ENCODE results near the gene OSER1. TPM values are rescaled to one million over a fixed set of nuclear protein-coding genes. Genes with fewer than 3 reads are reported as not detected.
"Not testable (repeated sequence)": the region's sequence is repeated elsewhere in the genome, so short reads cannot be mapped to it uniquely, and the experiment has no call there.

OSER1 gene
- total RNA-seq, 1 experiment from 2014 or later: 35.7 TPM

GRCh38 chr20:44241796-44242195 lies 31.2 kb upstream of the OSER1 start:
- H3K36me3 Mint-ChIP-seq (ENCODE audit: insufficient read depth in 1 of 3, low read depth in 3 of 3): peaks cover 0 to 7% (median 0%) of the 10 kb centered on the region in 3 experiments; a peak in 1 of 7 replicates
- Histone ChIP-seq H3K9ac (ENCODE audit: extremely low read depth, insufficient read length, low read length) (no peak overlapping the region), H3K23ac (ENCODE audit: insufficient read length, low read depth, low read length) (no peak overlapping the region), H3K79me2 (ENCODE audit: insufficient read depth, low read length) (no peaks in the 10 kb centered on the region), H3K4me2 (ENCODE audit: insufficient read depth, insufficient read length, low read length) (no peak overlapping the region), H2BK12ac (ENCODE audit: insufficient read length, low read depth, low read length) (no peak overlapping the region), H3T11ph (ENCODE audit: low read length) (no peak overlapping the region), H3K9me3 (ENCODE audit: control insufficient read depth, low read depth, low read length) (no peaks in the 10 kb centered on the region), H2BK5ac (ENCODE audit: insufficient read length, low read length) (no peak overlapping the region), H2BK20ac (ENCODE audit: low read depth, low read length, poor library complexity, severe bottlenecking) (no peak overlapping the region), H3K27me3 (ENCODE audit: insufficient read depth, low read length) (no peaks in the 10 kb centered on the region), H4K8ac (replicated peaks; ENCODE audit: insufficient read length, low read depth, low read length) (no peak overlapping the region), H3K18ac (ENCODE audit: insufficient read length, low read depth, low read length) (no peak overlapping the region), H3K4me1 (ENCODE audit: insufficient read depth, low read length) (no peaks in the 10 kb centered on the region), H3K27ac (ENCODE audit: insufficient read length, low read depth, low read length) (no peak overlapping the region), H3K4ac (ENCODE audit: low read depth, low read length) (no peak overlapping the region), H2AK5ac (ENCODE audit: insufficient read length, low read length) (no peak overlapping the region), H4K91ac (ENCODE audit: insufficient read length, low read depth, low read length) (no peak overlapping the region), H3K14ac (ENCODE audit: insufficient read depth, low read length) (no peak overlapping the region), H4K5ac (ENCODE audit: insufficient read length, low read depth, low read length) (no peak overlapping the region), H3K79me1 (ENCODE audit: insufficient read depth, low read depth, low read length, poor library complexity, severe bottlenecking) (no peaks in the 10 kb centered on the region), H3K23me2 (ENCODE audit: insufficient read length, low read depth, low read length, poor library complexity, severe bottlenecking) (no peaks in the 10 kb centered on the region), H2BK15ac (ENCODE audit: low read depth, low read length) (no peak overlapping the region), H4K20me1 (ENCODE audit: control insufficient read depth, insufficient read depth, insufficient read length) (no peaks in the 10 kb centered on the region), H3K56ac (ENCODE audit: insufficient read length, low read depth, low read length) (no peak overlapping the region), H2BK120ac (ENCODE audit: low read depth, low read length, poor library complexity, severe bottlenecking) (no peak overlapping the region), H2AFZ (ENCODE audit: low read length) (no peak overlapping the region)
- peak overlapping the region in 1 of 3 experiments; percentile 21; a peak in 1 of 7 replicates for H3K27ac Mint-ChIP-seq
- no CpG with 5 or more reads among the region's 2 CpGs for WGBS (ENCODE audit: extremely low coverage, insufficient read length, low lambda C conversion rate)
- peaks cover 6 to 14% of the 10 kb centered on the region in 2 experiments; a peak in 2 of 4 replicates for H3K4me1 Mint-ChIP-seq
- H3K4me3 Mint-ChIP-seq: no peak overlapping the region
- H3K9me3 Mint-ChIP-seq: peaks cover 0 to 6% of the 10 kb centered on the region in 2 experiments; a peak in 2 of 5 replicates
- DNase-seq: no peak
- no peak for TF ChIP-seq CTCF (conservative IDR thresholded peaks at IDR 0.05)
- peaks cover 19% of the 10 kb centered on the region for H3K27me3 Mint-ChIP-seq (ENCODE audit: low read depth)

- not testable (repeated sequence) for H3K79me2 ChIP-seq (ENCODE audit: insufficient read depth, low read length); H3K56ac ChIP-seq (ENCODE audit: insufficient read length, low read depth, low read length); H3K4ac ChIP-seq (ENCODE audit: low read depth, low read length); H4K20me1 ChIP-seq (ENCODE audit: control insufficient read depth, insufficient read depth, insufficient read length); H3K9me3 ChIP-seq (ENCODE audit: control insufficient read depth, low read depth, low read length); H2BK15ac ChIP-seq (ENCODE audit: low read depth, low read length); H3K18ac ChIP-seq (ENCODE audit: insufficient read length, low read depth, low read length); H3K4me3 Mint-ChIP-seq; H4K8ac ChIP-seq (replicated peaks; ENCODE audit: insufficient read length, low read depth, low read length); H3K27me3 ChIP-seq (ENCODE audit: insufficient read depth, low read length); H3K4me1 ChIP-seq (ENCODE audit: insufficient read depth, low read length); DNase-seq; H4K5ac ChIP-seq (ENCODE audit: insufficient read length, low read depth, low read length); H3K27me3 Mint-ChIP-seq (ENCODE audit: low read depth); H2BK120ac ChIP-seq (ENCODE audit: low read depth, low read length, poor library complexity, severe bottlenecking); H2BK5ac ChIP-seq (ENCODE audit: insufficient read length, low read length); H3K4me2 ChIP-seq (ENCODE audit: insufficient read depth, insufficient read length, low read length); H3K36me3 Mint-ChIP-seq (ENCODE audit: insufficient read depth in 1 of 3, low read depth in 3 of 3); H3K27ac Mint-ChIP-seq; H3K27ac ChIP-seq (ENCODE audit: insufficient read length, low read depth, low read length); H3T11ph ChIP-seq (ENCODE audit: low read length); H2BK20ac ChIP-seq (ENCODE audit: low read depth, low read length, poor library complexity, severe bottlenecking); H4K91ac ChIP-seq (ENCODE audit: insufficient read length, low read depth, low read length); H3K9me3 Mint-ChIP-seq; H2AFZ ChIP-seq (ENCODE audit: low read length); H3K79me1 ChIP-seq (ENCODE audit: insufficient read depth, low read depth, low read length, poor library complexity, severe bottlenecking); H3K23me2 ChIP-seq (ENCODE audit: insufficient read length, low read depth, low read length, poor library complexity, severe bottlenecking); H3K23ac ChIP-seq (ENCODE audit: insufficient read length, low read depth, low read length); H2AK5ac ChIP-seq (ENCODE audit: insufficient read length, low read length); H3K9ac ChIP-seq (ENCODE audit: extremely low read depth, insufficient read length, low read length); H2BK12ac ChIP-seq (ENCODE audit: insufficient read length, low read depth, low read length); H3K14ac ChIP-seq (ENCODE audit: insufficient read depth, low read length)
- WGBS (ENCODE audit: extremely low coverage, insufficient read length, low lambda C conversion rate): no CpG with 5 or more reads among the region's 2 CpGs
- peaks cover 4 to 12% of the 10 kb centered on the region in 2 experiments for H3K4me1 Mint-ChIP-seq
Measured at GRCh38 chr20:44236840-44237239, 26.3 kb upstream of the OSER1 start.
